Measurements from ENCODE around the gene ACE.
"Not testable (repeated sequence)": the region's sequence is repeated elsewhere in the genome, so short reads cannot be mapped to it uniquely, and the experiment has no call there.

Gene ACE

GRCh38 chr17:63464691-63465236 is 12.1 kb upstream of the ACE start:
- in situ Hi-C loops (cut with HindIII; ENCODE audit: low sequenced_read_pairs), result no loop called here

GRCh38 chr17:63468099-63468498 is 8.8 kb upstream of the ACE start:
- in situ Hi-C loops (cut with HindIII; ENCODE audit: low sequenced_read_pairs), result not testable (repeated sequence)

GRCh38 chr17:63474174-63474573 is 2.7 kb upstream of the ACE start:
- in situ Hi-C loops (cut with HindIII; ENCODE audit: low sequenced_read_pairs), result no loop called here

GRCh38 chr17:63474586-63475460 is 2.0 kb upstream of the ACE start:
- in situ Hi-C loops (cut with HindIII; ENCODE audit: low sequenced_read_pairs), result no loop called here

GRCh38 chr17:63475491-63476412 is 1.1 kb upstream of the ACE start:
- in situ Hi-C loops (cut with HindIII; ENCODE audit: low sequenced_read_pairs), result no loop called here

- in situ Hi-C loops (cut with HindIII; ENCODE audit: low sequenced_read_pairs), result no loop called here
Measured at GRCh38 chr17:63476459-63476853, 405 bp upstream of the ACE start.

GRCh38 chr17:63477480-63478440 is 899 bp downstream of the ACE start:
- in situ Hi-C loops (cut with HindIII; ENCODE audit: low sequenced_read_pairs), result no loop called here

- in situ Hi-C loops (cut with HindIII; ENCODE audit: low sequenced_read_pairs), result no loop called here
Measured at GRCh38 chr17:63478814-63479494, 2.1 kb downstream of the ACE start.

GRCh38 chr17:63479495-63480184 is 2.8 kb downstream of the ACE start:
- in situ Hi-C loops (cut with HindIII; ENCODE audit: low sequenced_read_pairs), result loop anchor here (5.0 kb wide), 1 partner anchor 52 kb away; no protein-coding TSS in a partner anchor

GRCh38 chr17:63480192-63480784 is 3.4 kb downstream of the ACE start:
- in situ Hi-C loops (cut with HindIII; ENCODE audit: low sequenced_read_pairs), result loop anchor here (5.0 kb wide), 1 partner anchor 53 kb away; no protein-coding TSS in a partner anchor

GRCh38 chr17:63480826-63481487 is 4.1 kb downstream of the ACE start:
- in situ Hi-C loops (cut with HindIII; ENCODE audit: low sequenced_read_pairs), result loop anchor here (5.0 kb wide), 1 partner anchor 54 kb away; no protein-coding TSS in a partner anchor

GRCh38 chr17:63481488-63481870 is 4.6 kb downstream of the ACE start:
- in situ Hi-C loops (cut with HindIII; ENCODE audit: low sequenced_read_pairs), result loop anchor here (5.0 kb wide), 1 partner anchor 54 kb away; no protein-coding TSS in a partner anchor

GRCh38 chr17:63482509-63482908 is 5.6 kb downstream of the ACE start:
- in situ Hi-C loops (cut with HindIII; ENCODE audit: low sequenced_read_pairs), result loop anchor here (5.0 kb wide), 1 partner anchor 55 kb away; no protein-coding TSS in a partner anchor

- in situ Hi-C loops (cut with HindIII; ENCODE audit: low sequenced_read_pairs), result loop anchor here (5.0 kb wide), 1 partner anchor 56 kb away; no protein-coding TSS in a partner anchor
Measured at GRCh38 chr17:63483038-63483437, 6.2 kb downstream of the ACE start.

GRCh38 chr17:63483655-63484575 is 7.1 kb downstream of the ACE start:
- in situ Hi-C loops (cut with HindIII; ENCODE audit: low sequenced_read_pairs), result loop anchor here (5.0 kb wide), 1 partner anchor 57 kb away; no protein-coding TSS in a partner anchor

GRCh38 chr17:63486317-63487013 is 9.6 kb downstream of the ACE start:
- in situ Hi-C loops (cut with HindIII; ENCODE audit: low sequenced_read_pairs), result no loop called here

Data from endothelial cell of hepatic sinusoid (primary cell).